Ascending aorta (tissue), 2 donors: Measurements from ENCODE around the gene ERFE. TPM values are rescaled to one million over a fixed set of nuclear protein-coding genes. Genes with fewer than 3 reads are reported as not detected.
"Not testable (repeated sequence)": the region's sequence is repeated elsewhere in the genome, so short reads cannot be mapped to it uniquely, and the experiment has no call there.

Experiments used
- DNase-seq, 2 donors: peaks; one replicate each; pipeline ENCODE4 v3.0.0-alpha.2; 2019; ENCODE audit warnings: low spot score in 2 of 2
- H3K27ac ChIP-seq, 2 donors: fragments of 200-600 bp; sonication (generic); one replicate each; pipeline ENCODE4 v1.5.1; 2016 to 2017; ENCODE audit warnings: mild to moderate bottlenecking in 1 of 2
- H3K27me3 ChIP-seq: fragments of 200-600 bp; sonication (generic); one replicate; pipeline ENCODE4 v1.5.1; 2017
- H3K36me3 ChIP-seq, 2 donors: fragments of 200-600 bp; sonication (generic); one replicate each; pipeline ENCODE4 v1.5.1; 2016
- H3K4me1 ChIP-seq, 2 donors: fragments of 200-600 bp; sonication (generic); one replicate each; pipeline ENCODE4 v1.5.1; 2016 to 2017; ENCODE audit warnings: mild to moderate bottlenecking in 1 of 2
- H3K4me3 ChIP-seq, 2 donors: fragments of 200-600 bp; sonication (generic); one replicate each; pipeline ENCODE4 v1.5.1; 2016 to 2017; ENCODE audit warnings: mild to moderate bottlenecking in 1 of 2
- H3K9me3 ChIP-seq, 2 donors: fragments of 200-600 bp; sonication (generic); one replicate each; pipeline ENCODE4 v1.5.1; 2016
- CTCF ChIP-seq, 3 experiments: fragments of 200-600 bp in 2 of 3; fragments of 450-650 bp in 1 of 3; sonication (generic) in 2 of 3; IDR thresholded peaks; one replicate each; pipeline ENCODE4 v1.5.1; 2016 to 2019; ENCODE audit warnings: antibody characterized with exemption in 3 of 3, mild to moderate bottlenecking in 1 of 3, moderate library complexity in 1 of 3
- intact Hi-C: fragments of 100-400 bp; cut with DNase I; formaldehyde crosslinking; loops from one replicate; pipeline ENCODE4 v1.15.1; 2023
- total RNA-seq: library from RNA; depleted of rRNA; stranded (reverse); fragments of >200 nt; gene quantifications from one replicate; pipeline ENCODE4 v1.1.0, GENCODE V29; 2016

ERFE gene
- total RNA-seq: 3.3 TPM

GRCh38 chr2:238158509-238159070 lies at the start of gene ERFE:
Gene ERFE (plus strand): TSS chr2:238158970. CDS start chr2:238159008, 38 bp downstream.
- peaks cover 3 to 6% of the 10 kb centered on the region in 2 donors for H3K4me1 ChIP-seq
- no peaks in the 10 kb centered on the region for H3K27me3 ChIP-seq
- DNase-seq: no peak
- no peak within 1 kb of the TSS for H3K27ac ChIP-seq
- peak in 2 of 3 experiments; percentile 55 to 77 for TF ChIP-seq CTCF (IDR thresholded peaks at IDR 0.05)
- peak within 1 kb of the TSS; percentile 47 to 52 for H3K4me3 ChIP-seq
- H3K9me3 ChIP-seq: no peaks in the 10 kb centered on the region
- no peaks in the 10 kb centered on the region for H3K36me3 ChIP-seq
- intact Hi-C loops: no loop called here

GRCh38 chr2:238113611-238114010 lies 45.2 kb upstream of the ERFE start:
- DNase-seq: no peak
- TF ChIP-seq CTCF (IDR thresholded peaks at IDR 0.05): no peak

GRCh38 chr2:238114331-238114841 lies 44.4 kb upstream of the ERFE start:
- Histone ChIP-seq H3K27ac (no peak overlapping the region), H3K36me3 (no peaks in the 10 kb centered on the region), H3K9me3 (peaks cover 0 to 16% of the 10 kb centered on the region in 2 donors), H3K4me1 (no peaks in the 10 kb centered on the region), H3K4me3 (no peak overlapping the region), H3K27me3 (no peaks in the 10 kb centered on the region)
- intact Hi-C loops: no loop called here
- DNase-seq: no peak
- no peak for TF ChIP-seq CTCF (IDR thresholded peaks at IDR 0.05)

More at GRCh38 chr2:238113611-238114010, 45.2 kb upstream of the ERFE start:
- H3K9me3 ChIP-seq: peaks cover 0 to 16% of the 10 kb centered on the region in 2 donors
- no peaks in the 10 kb centered on the region for H3K27me3 ChIP-seq
- H3K4me3 ChIP-seq: no peak overlapping the region
- peaks cover 0 to 2% of the 10 kb centered on the region in 2 donors for H3K4me1 ChIP-seq
- H3K36me3 ChIP-seq: no peaks in the 10 kb centered on the region
- H3K27ac ChIP-seq: no peak overlapping the region
- intact Hi-C loops: no loop called here

- intact Hi-C loops: no loop called here
- no peak for DNase-seq
- peaks cover 0 to under 1% of the 10 kb centered on the region in 2 donors for H3K4me1 ChIP-seq
- TF ChIP-seq CTCF (IDR thresholded peaks at IDR 0.05): no peak
- peaks cover 0 to 16% of the 10 kb centered on the region in 2 donors for H3K9me3 ChIP-seq
- H3K27ac ChIP-seq: no peak overlapping the region
- no peaks in the 10 kb centered on the region for H3K27me3 ChIP-seq
- H3K36me3 ChIP-seq: no peaks in the 10 kb centered on the region
- H3K4me3 ChIP-seq: no peak overlapping the region
These were observed 43.7 kb upstream of the ERFE start for GRCh38 chr2:238114851-238115660.

GRCh38 chr2:238115709-238116108 lies 43.1 kb upstream of the ERFE start:
- H3K27ac ChIP-seq, H3K4me1 ChIP-seq, H3K36me3 ChIP-seq, intact Hi-C loops, DNase-seq, H3K27me3 ChIP-seq, H3K4me3 ChIP-seq: not testable (repeated sequence)
- H3K9me3 ChIP-seq: peaks cover 0 to 16% of the 10 kb centered on the region in 2 donors
